Mesenchymal stem cell (in vitro differentiated cells and primary cell): ENCODE results near the gene CAMK2A.

Experiments
- DNase-seq: peaks from one replicate; pipeline ENCODE4 v3.0.0-alpha.2; 2013
- H2AFZ ChIP-seq: one replicate; pipeline ENCODE4 v1.6.1; 2013; ENCODE audit warnings: low read depth, mild to moderate bottlenecking, control low read depth, inconsistent platforms, low read length, moderate library complexity
- H2AK5ac ChIP-seq: 2 replicates; pipeline ENCODE4 v1.6.1; 2013; ENCODE audit warnings: low read length, moderate library complexity, mild to moderate bottlenecking, inconsistent platforms; ENCODE audit not compliant: severe bottlenecking
- H2BK120ac ChIP-seq: one replicate; pipeline ENCODE4 v1.6.1; 2013; ENCODE audit warnings: low read depth, mild to moderate bottlenecking, inconsistent platforms, low read length, moderate library complexity
- H2BK12ac ChIP-seq, 2 experiments: one replicate each; pipeline ENCODE4 v1.6.1; 2013; ENCODE audit warnings: inconsistent platforms in 2 of 2, low read length in 2 of 2, mild to moderate bottlenecking in 2 of 2, moderate library complexity in 2 of 2, control low read depth in 1 of 2
- H2BK15ac ChIP-seq: one replicate; pipeline ENCODE4 v1.6.1; 2013; ENCODE audit warnings: mild to moderate bottlenecking, low read depth, inconsistent platforms; ENCODE audit not compliant: poor library complexity, severe bottlenecking
- H2BK5ac ChIP-seq: 2 replicates; pipeline ENCODE4 v1.6.1; 2013; ENCODE audit warnings: low read depth, mild to moderate bottlenecking, low read length, control low read depth, inconsistent platforms; ENCODE audit not compliant: poor library complexity, severe bottlenecking
- H3K14ac ChIP-seq, 2 experiments: one replicate each; pipeline ENCODE4 v1.6.1; 2013; ENCODE audit warnings: inconsistent platforms in 2 of 2, low read length in 2 of 2, control low read depth in 1 of 2, mild to moderate bottlenecking in 1 of 2, moderate library complexity in 1 of 2
- H3K18ac ChIP-seq, 2 experiments: one replicate each; pipeline ENCODE4 v1.6.1; 2013; ENCODE audit warnings: inconsistent platforms in 2 of 2, low read length in 2 of 2, control low read depth in 1 of 2, low read depth in 1 of 2, mild to moderate bottlenecking in 1 of 2
- H3K23ac ChIP-seq, 2 experiments: one replicate each; pipeline ENCODE4 v1.6.1; 2013; ENCODE audit warnings: inconsistent platforms in 2 of 2, low read length in 2 of 2, mild to moderate bottlenecking in 2 of 2, moderate library complexity in 2 of 2, control low read depth in 1 of 2
- H3K27ac ChIP-seq: 2 replicates; pipeline ENCODE4 v1.5.1; 2013; ENCODE audit warnings: mild to moderate bottlenecking, moderate library complexity, low read length, control low read depth, inconsistent platforms; ENCODE audit not compliant: poor library complexity, severe bottlenecking
- H3K27me3 ChIP-seq, 2 experiments: 2 replicates each; pipeline versions ENCODE4 v1.6.1 to v1.7.0; 2013; ENCODE audit warnings: low read length in 2 of 2, mild to moderate bottlenecking in 2 of 2, moderate library complexity in 2 of 2, control low read depth in 1 of 2, inconsistent platforms in 1 of 2; ENCODE audit not compliant: control insufficient read depth in 1 of 2, insufficient read depth in 1 of 2
- H3K36me3 ChIP-seq, 2 experiments: 2 replicates each; pipeline versions ENCODE4 v1.6.1 to v1.7.0; 2013; ENCODE audit warnings: low read length in 2 of 2, control low read depth in 1 of 2, inconsistent platforms in 1 of 2, low read depth in 1 of 2, mild to moderate bottlenecking in 1 of 2; ENCODE audit not compliant: insufficient read depth in 2 of 2, control insufficient read depth in 1 of 2
- H3K4ac ChIP-seq, 2 experiments: one replicate each; pipeline ENCODE4 v1.6.1; 2013; ENCODE audit warnings: inconsistent platforms in 2 of 2, low read length in 2 of 2, mild to moderate bottlenecking in 2 of 2, moderate library complexity in 2 of 2, control low read depth in 1 of 2, low read depth in 1 of 2
- H3K4me1 ChIP-seq: 2 replicates; pipeline ENCODE4 v1.6.1; 2013; ENCODE audit warnings: low read depth, low read length, control low read depth; ENCODE audit not compliant: control insufficient read depth, insufficient read depth
- H3K4me2 ChIP-seq: 2 replicates; pipeline ENCODE4 v1.6.1; 2013; ENCODE audit warnings: low read length, mild to moderate bottlenecking, inconsistent platforms; ENCODE audit not compliant: poor library complexity, severe bottlenecking
- H3K4me3 ChIP-seq, 2 experiments: 2 replicates each; pipeline versions ENCODE4 v1.5.1 to v1.7.0; 2013; ENCODE audit warnings: low read length in 2 of 2, mild to moderate bottlenecking in 2 of 2, control low read depth in 1 of 2, low read depth in 1 of 2; ENCODE audit not compliant: insufficient read depth in 1 of 2
- H3K79me1 ChIP-seq: replicated peaks from 2 replicates; pipeline ENCODE4 v1.6.1; 2013; ENCODE audit warnings: mild to moderate bottlenecking, control low read depth, low read length, inconsistent platforms; ENCODE audit not compliant: poor library complexity, severe bottlenecking
- H3K9ac ChIP-seq: 2 replicates; pipeline ENCODE4 v1.7.0; 2013; ENCODE audit warnings: mild to moderate bottlenecking, low read length, moderate library complexity
- H3K9me3 ChIP-seq: 2 replicates; pipeline ENCODE4 v1.7.0; 2013; ENCODE audit warnings: mild to moderate bottlenecking, low read length; ENCODE audit not compliant: control insufficient read depth
- H4K8ac ChIP-seq: one replicate; pipeline ENCODE4 v1.6.1; 2013; ENCODE audit warnings: inconsistent platforms, mild to moderate bottlenecking, low read length, moderate library complexity
- H4K91ac ChIP-seq: one replicate; pipeline ENCODE4 v1.6.1; 2013; ENCODE audit warnings: mild to moderate bottlenecking, low read length, inconsistent platforms
- WGBS: methylation state at CpG from one replicate; pipeline ENCODE4 v1.1.7; 2013; ENCODE audit warnings: mixed read lengths; 5-methylcytosine and 5-hydroxymethylcytosine counted together

Gene CAMK2A

DNA sequence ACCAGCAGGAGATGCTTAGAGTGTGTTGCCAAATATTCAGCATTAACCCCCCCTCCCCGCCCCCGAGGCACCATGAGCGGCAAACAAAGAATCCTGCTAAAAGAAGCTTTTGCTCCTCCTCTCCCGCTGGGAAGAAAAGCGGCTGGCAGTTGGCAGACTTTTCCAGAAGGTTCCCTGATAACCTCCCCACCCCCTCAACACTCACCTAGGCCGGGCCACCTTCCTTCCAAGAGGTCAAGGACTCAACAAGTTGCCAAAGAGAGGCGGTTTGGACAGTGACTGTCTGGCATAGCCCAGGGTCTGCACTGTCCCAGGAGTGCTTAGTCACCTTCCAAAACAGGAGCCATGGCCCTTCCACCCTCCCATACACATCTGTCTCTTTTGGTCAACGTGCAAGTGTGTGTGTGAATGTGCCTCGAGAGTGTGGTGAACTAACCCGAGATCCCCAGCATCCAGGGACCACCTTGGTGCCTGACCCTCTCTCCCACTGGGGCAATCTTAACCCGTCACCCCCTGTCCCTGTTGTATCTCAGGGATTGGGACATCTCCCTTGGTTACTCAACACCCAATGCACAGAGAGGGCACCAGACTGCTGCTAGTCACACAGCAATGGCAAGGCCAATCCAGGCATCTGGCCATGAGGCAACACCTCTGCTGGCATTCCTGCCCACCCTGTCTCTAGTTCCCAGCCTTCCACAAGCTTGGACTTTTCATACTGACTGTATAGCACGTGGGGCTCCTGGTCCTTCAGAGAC lies 18.9 kb downstream of the CAMK2A start:
- H3K18ac ChIP-seq, result no peak overlapping the region
- no peak overlapping the region for H2BK5ac ChIP-seq
- H2BK120ac ChIP-seq, result no peak overlapping the region
- no peak overlapping the region for H2AFZ ChIP-seq
- H2AK5ac ChIP-seq, result no peak overlapping the region
- DNase-seq, result no peak
- H3K4me3 ChIP-seq, result no peak overlapping the region
- H3K14ac ChIP-seq, result no peak overlapping the region
- no peak overlapping the region for H4K91ac ChIP-seq
- peaks cover 5% of the 10 kb centered on the region for H3K4me1 ChIP-seq
- no peak overlapping the region for H3K9ac ChIP-seq
- H2BK12ac ChIP-seq, result peak overlapping the region in 1 of 2 experiments; percentile 18
- no peak overlapping the region for H3K23ac ChIP-seq
- no peak overlapping the region for H2BK15ac ChIP-seq
- no peak overlapping the region for H3K27ac ChIP-seq
- H3K4me2 ChIP-seq, result no peak overlapping the region
- WGBS, result 69% methylated on average over 12 of the region's 12 CpGs
- H3K9me3 ChIP-seq, result no peaks in the 10 kb centered on the region
- peaks cover 0 to 7% of the 10 kb centered on the region in 2 experiments for H3K36me3 ChIP-seq
- no peaks in the 10 kb centered on the region for H3K27me3 ChIP-seq
- H3K4ac ChIP-seq, result no peak overlapping the region
- no peak overlapping the region for H4K8ac ChIP-seq
- H3K79me1 ChIP-seq, result no peaks in the 10 kb centered on the region

DNA sequence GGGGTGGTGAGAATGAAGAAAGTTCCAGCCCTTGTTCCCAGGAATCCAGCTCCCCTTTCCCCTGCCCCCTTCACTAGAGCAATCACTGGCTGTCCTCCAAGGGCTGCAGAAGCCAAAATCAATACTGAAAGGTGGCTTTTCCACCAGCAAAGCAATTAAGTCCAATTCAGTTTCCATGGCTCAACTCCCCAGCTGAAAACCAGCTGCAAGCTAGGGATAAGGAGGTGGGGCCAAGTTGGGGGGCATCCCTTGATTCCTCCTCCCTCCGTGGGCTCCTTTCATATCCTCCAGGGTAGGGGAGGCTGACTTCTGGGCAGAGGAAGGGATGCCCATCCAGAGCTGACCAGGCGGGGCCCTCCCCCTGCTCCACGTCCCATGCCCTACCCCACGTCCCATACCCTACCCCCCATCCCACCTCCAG lies 22.7 kb downstream of the CAMK2A start:
- H3K14ac ChIP-seq, result peak overlapping the region in 1 of 2 experiments; percentile 27
- H3K4ac ChIP-seq, result no peak overlapping the region
- no peak overlapping the region for H2AFZ ChIP-seq
- no peak overlapping the region for H3K27ac ChIP-seq
- H4K8ac ChIP-seq, result no peak overlapping the region
- H2AK5ac ChIP-seq, result no peak overlapping the region
- no peak overlapping the region for H2BK120ac ChIP-seq
- no peak for DNase-seq
- no peaks in the 10 kb centered on the region for H3K27me3 ChIP-seq
- H4K91ac ChIP-seq, result no peak overlapping the region
- H3K18ac ChIP-seq, result no peak overlapping the region
- no peak overlapping the region for H3K23ac ChIP-seq
- no peak overlapping the region for H3K4me2 ChIP-seq
- H3K9ac ChIP-seq, result no peak overlapping the region
- no peaks in the 10 kb centered on the region for H3K79me1 ChIP-seq
- no peaks in the 10 kb centered on the region for H3K9me3 ChIP-seq
- no CpG with 5 or more reads among the region's 4 CpGs for WGBS
- H2BK15ac ChIP-seq, result peak overlapping the region; percentile 15
- H3K4me3 ChIP-seq, result no peak overlapping the region
- peak overlapping the region in 1 of 2 experiments; percentile 61 for H2BK12ac ChIP-seq
- H3K4me1 ChIP-seq, result peaks cover 25% of the 10 kb centered on the region
- peaks cover 0 to 7% of the 10 kb centered on the region in 2 experiments for H3K36me3 ChIP-seq
- no peak overlapping the region for H2BK5ac ChIP-seq

DNA sequence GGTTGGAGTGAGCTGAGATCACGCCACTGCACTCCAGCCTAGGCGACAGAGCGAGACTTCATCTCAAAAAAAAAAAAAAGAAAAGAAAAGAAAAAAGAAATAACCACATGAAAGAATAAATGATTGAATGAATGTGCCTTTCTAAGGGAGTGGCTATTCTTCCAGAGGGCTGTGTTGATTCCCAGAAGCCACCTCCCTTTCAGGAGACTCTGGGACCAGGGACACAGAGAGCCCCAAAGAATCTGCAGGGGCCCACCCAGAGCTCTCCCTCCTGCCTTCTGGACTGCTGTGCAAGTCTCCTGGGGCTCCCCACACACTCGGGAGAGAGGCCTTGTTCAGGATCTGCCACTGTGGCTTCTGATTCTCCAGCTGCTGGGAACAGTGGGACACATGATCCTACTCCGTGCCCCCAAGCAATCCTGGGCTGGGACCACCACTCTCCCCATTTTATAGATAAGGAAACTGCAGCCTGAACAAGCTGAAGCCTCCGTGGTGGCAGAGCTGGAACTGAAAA lies 23.6 kb downstream of the CAMK2A start:
- H3K4me3 ChIP-seq, result no peak overlapping the region
- H3K4me1 ChIP-seq, result peaks cover 28% of the 10 kb centered on the region
- no peak overlapping the region for H2BK5ac ChIP-seq
- no peak overlapping the region for H4K91ac ChIP-seq
- H3K14ac ChIP-seq, result no peak overlapping the region
- H2BK12ac ChIP-seq, result no peak overlapping the region
- H2AFZ ChIP-seq, result no peak overlapping the region
- H4K8ac ChIP-seq, result no peak overlapping the region
- no peak overlapping the region for H3K4me2 ChIP-seq
- no peak overlapping the region for H3K4ac ChIP-seq
- H2AK5ac ChIP-seq, result no peak overlapping the region
- DNase-seq, result no peak
- no peak overlapping the region for H2BK15ac ChIP-seq
- H3K36me3 ChIP-seq, result no peaks in the 10 kb centered on the region
- no peaks in the 10 kb centered on the region for H3K79me1 ChIP-seq
- WGBS, result 64% methylated on average over 3 of the region's 6 CpGs
- H3K18ac ChIP-seq, result no peak overlapping the region
- no peak overlapping the region for H3K27ac ChIP-seq
- no peak overlapping the region for H2BK120ac ChIP-seq
- no peak overlapping the region for H3K9ac ChIP-seq
- no peak overlapping the region for H3K23ac ChIP-seq
- H3K27me3 ChIP-seq, result no peaks in the 10 kb centered on the region
- no peaks in the 10 kb centered on the region for H3K9me3 ChIP-seq

DNA sequence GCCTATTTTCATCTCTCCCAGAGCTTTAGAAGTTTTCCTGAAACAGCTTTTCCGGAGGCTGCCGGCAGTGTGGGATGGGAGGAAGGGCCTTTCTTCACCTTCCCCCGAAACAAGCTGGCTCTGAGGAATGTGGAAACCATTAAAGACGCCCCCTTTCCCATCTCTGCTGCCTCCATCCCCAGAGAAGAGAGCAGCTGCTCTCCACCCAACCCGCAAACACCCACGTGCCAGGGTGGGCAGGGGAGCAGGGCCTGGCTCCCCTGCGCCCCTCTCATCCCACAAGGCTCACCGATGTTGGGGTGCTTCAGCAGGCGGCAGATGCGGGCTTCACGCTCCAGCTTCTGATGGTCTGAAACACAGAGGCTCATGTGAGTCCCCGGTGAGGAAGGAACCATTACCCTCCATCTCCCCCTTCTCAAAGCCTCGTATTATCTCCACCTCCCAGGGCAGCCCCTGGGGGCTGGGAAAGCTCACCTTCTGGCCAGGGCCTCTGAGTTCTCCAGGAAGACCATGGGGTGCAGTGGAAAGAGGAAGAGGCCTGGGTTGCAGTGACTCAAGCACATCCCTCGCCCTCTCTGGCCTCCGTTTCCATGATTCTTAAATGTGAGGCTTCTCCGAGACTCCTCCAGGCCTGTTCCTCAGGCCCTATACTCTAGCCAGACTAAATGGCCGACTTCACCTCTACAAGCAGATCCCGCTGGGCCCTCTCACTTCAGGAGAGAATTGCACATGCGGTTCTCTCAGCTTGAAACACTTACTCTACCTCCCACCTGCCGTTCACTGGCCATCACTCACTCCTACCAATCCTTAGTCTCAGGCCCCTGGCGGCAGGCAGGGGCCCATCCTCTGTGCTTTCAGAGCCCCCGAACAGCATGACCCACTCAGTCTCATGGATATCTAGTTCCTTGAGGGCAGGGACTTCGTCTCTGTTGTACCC lies 24.6 kb downstream of the CAMK2A start:
- WGBS, result 93% methylated on average over 21 of the region's 23 CpGs
- Histone ChIP-seq H2BK12ac (peak overlapping the region; percentile 71 to 75), H3K36me3 (no peaks in the 10 kb centered on the region), H3K23ac (no peak overlapping the region), H2AK5ac (peak overlapping the region; percentile 27), H4K91ac (peak overlapping the region; percentile 49), H3K4me1 (peaks cover 28% of the 10 kb centered on the region), H2AFZ (no peak overlapping the region), H3K27ac (no peak overlapping the region), H3K9me3 (no peaks in the 10 kb centered on the region), H3K4me2 (no peak overlapping the region), H2BK15ac (peak overlapping the region; percentile 23), H3K27me3 (no peaks in the 10 kb centered on the region), H3K14ac (no peak overlapping the region), H2BK120ac (no peak overlapping the region), H3K18ac (peak overlapping the region; percentile 35 to 72), H3K9ac (peak overlapping the region; percentile 9), H2BK5ac (no peak overlapping the region), H3K4ac (no peak overlapping the region), H3K4me3 (no peak overlapping the region), H3K79me1 (no peaks in the 10 kb centered on the region), H4K8ac (no peak overlapping the region)
- no peak for DNase-seq
